Activated CD8-positive, alpha-beta T cell treated with anti-CD3 and anti-CD28 coated beads for 36 hours (primary cell): ENCODE data around the gene ILF2. TPM values are rescaled to one million over a fixed set of nuclear protein-coding genes. Genes with fewer than 3 reads are reported as not detected.

Experiments
- ATAC-seq: fragments of 200-7000 bp; cut with Tn5 transposase; one replicate; pipeline ENCODE4 v1.10.0; 2021; ENCODE audit warnings: mild to moderate bottlenecking, moderate library complexity
- CTCF ChIA-PET: fragments of 350-600 bp; sonication (Branson Sonifier 250); formaldehyde crosslinking; loops from one replicate; lab custom pipeline; 2021; ENCODE audit warnings: antibody characterized with exemption; lab: Charles Lee
- POLR2A ChIA-PET: fragments of 350-600 bp; sonication (Branson Sonifier 250); formaldehyde crosslinking; loops from one replicate; lab custom pipeline; 2021; ENCODE audit warnings: antibody characterized with exemption; lab: Charles Lee
- DNase-seq: peaks from one replicate; pipeline ENCODE4 v3.0.0-alpha.2; 2020
- H3K27ac Mint-ChIP-seq: one replicate; pipeline ENCODE4 v1.8.0; 2021; ENCODE audit warnings: mild to moderate bottlenecking, mixed read lengths
- H3K27me3 Mint-ChIP-seq: one replicate; pipeline ENCODE4 v1.8.0; 2021; ENCODE audit warnings: mixed read lengths
- H3K36me3 Mint-ChIP-seq: one replicate; pipeline ENCODE4 v1.8.0; 2021; ENCODE audit warnings: low read depth, mixed read lengths
- H3K4me1 Mint-ChIP-seq: one replicate; pipeline ENCODE4 v1.8.0; 2021; ENCODE audit warnings: low read depth, mixed read lengths
- H3K4me3 Mint-ChIP-seq: one replicate; pipeline ENCODE4 v1.8.0; 2021; ENCODE audit warnings: mild to moderate bottlenecking, moderate library complexity, mixed read lengths
- H3K9me3 Mint-ChIP-seq: one replicate; pipeline ENCODE4 v1.8.0; 2021; ENCODE audit warnings: mixed read lengths
- CTCF ChIP-seq: fragments of 200-600 bp; IDR thresholded peaks from one replicate; pipeline ENCODE4 v1.8.0; 2022; ENCODE audit warnings: antibody characterized with exemption, mild to moderate bottlenecking
- intact Hi-C: fragments of 100-400 bp; cut with micrococcal nuclease; formaldehyde crosslinking; loops from one replicate; pipeline ENCODE4 v1.10.0; 2022
- microRNA-seq: library from miRNA; unstranded; fragments of <30 nt; microRNA quantifications from one replicate; pipeline ENCODE4 v1.2.0, GENCODE V29; 2022; ENCODE audit warnings: borderline microRNAs expressed, borderline replicate concordance
- total RNA-seq, 2 experiments: library from RNA; stranded (reverse); gene quantifications; one replicate each; pipeline ENCODE4 v1.2.3, GENCODE V29; 2021

ILF2 gene
- total RNA-seq, 2 experiments from 2014 or later: 328 to 333 TPM

GRCh38 chr1:153613406-153613805 lies 57.4 kb downstream of the ILF2 start:
- TF ChIP-seq CTCF: no peak
- intact Hi-C loops: no loop called here
- no peak overlapping the region for H3K4me3 Mint-ChIP-seq
- H3K9me3 Mint-ChIP-seq: no peaks in the 10 kb centered on the region
- POLR2A ChIA-PET: no interaction called here
- no peak for ATAC-seq
- no peaks in the 10 kb centered on the region for H3K36me3 Mint-ChIP-seq
- no peak for DNase-seq
- no peak overlapping the region for H3K27ac Mint-ChIP-seq
- H3K27me3 Mint-ChIP-seq: no peaks in the 10 kb centered on the region
- CTCF ChIA-PET: interaction anchor here (1.1 to 8.0 kb wide), 5 partner anchors 9 to 260 kb away, joined by 3 to 88 read pairs (median 3); no protein-coding TSS in a partner anchor
- H3K4me1 Mint-ChIP-seq: peaks cover 5% of the 10 kb centered on the region

GRCh38 chr1:153612755-153613331 lies 58.0 kb downstream of the ILF2 start, which contains the start of gene S100A16:
S100A16 (minus strand) TSS chr1:153613137; CDS start chr1:153608151, 4,986 bp downstream.
- no peaks in the 10 kb centered on the region for H3K27me3 Mint-ChIP-seq
- ATAC-seq (no peak), DNase-seq (no peak)
- no peak within 1 kb of the TSS for H3K4me3 Mint-ChIP-seq
- H3K27ac Mint-ChIP-seq: no peak within 1 kb of the TSS
- no peaks in the 10 kb centered on the region for H3K36me3 Mint-ChIP-seq
- ChIA-PET CTCF (interaction anchor here (8.0 kb wide), 1 partner anchor 102 kb away, joined by 88 read pairs; no protein-coding TSS in a partner anchor), POLR2A (no interaction called here)
- intact Hi-C loops: no loop called here
- H3K4me1 Mint-ChIP-seq: peaks cover 5% of the 10 kb centered on the region
- no peak for TF ChIP-seq CTCF
- H3K9me3 Mint-ChIP-seq: no peaks in the 10 kb centered on the region

GRCh38 chr1:153612111-153612754 lies 58.6 kb downstream of the ILF2 start:
- H3K36me3 Mint-ChIP-seq: no peaks in the 10 kb centered on the region
- no peak for ATAC-seq
- intact Hi-C loops: no loop called here
- ChIA-PET POLR2A (no interaction called here), CTCF (interaction anchor here (0.9 kb wide), 1 partner anchor 41 kb away, joined by 4 read pairs; no protein-coding TSS in a partner anchor)
- H3K4me3 Mint-ChIP-seq: no peak overlapping the region
- peaks cover 5% of the 10 kb centered on the region for H3K4me1 Mint-ChIP-seq
- no peaks in the 10 kb centered on the region for H3K9me3 Mint-ChIP-seq
- no peak overlapping the region for H3K27ac Mint-ChIP-seq
- H3K27me3 Mint-ChIP-seq: no peaks in the 10 kb centered on the region
- DNase-seq: no peak
- no peak for TF ChIP-seq CTCF

Small RNAs within 50 kb of the gene (microRNA-seq; reads per million reads assigned to microRNA genes)
- not detected for gene MIR8083

Other genes starting within 250 kb of the ILF2 start
- not detected for gene S100A7, start 210.3 kb downstream of the ILF2 start, total RNA-seq
- gene S100A6, start 135.0 kb downstream of the ILF2 start, total RNA-seq: 100 to 1,000 TPM; 200 to 211 TPM
- 1 to 10 TPM; 1.1 to 1.2 TPM for gene S100A5, start 130.1 kb downstream of the ILF2 start, total RNA-seq
- 100 to 1,000 TPM; 109 to 118 TPM for gene S100A4, start 125.2 kb downstream of the ILF2 start, total RNA-seq
- gene S100A3, start 121.7 kb downstream of the ILF2 start, total RNA-seq: not detected
- under 1 TPM in 1 of 2 experiments, not detected in 1; 0.50 TPM for gene S100A2, start 105.1 kb downstream of the ILF2 start, total RNA-seq
- gene S100A16, start 57.9 kb downstream of the ILF2 start, total RNA-seq: not detected
- not detected for gene S100A14, start 54.7 kb downstream of the ILF2 start, total RNA-seq
- 1 to 10 TPM; 8.1 to 9.4 TPM for gene S100A13, start 43.5 kb downstream of the ILF2 start, total RNA-seq
- gene S100A1, start 42.6 kb downstream of the ILF2 start, total RNA-seq: not detected
- gene CHTOP, start 36.9 kb downstream of the ILF2 start, total RNA-seq: 10 to 100 TPM; 76.8 to 83.2 TPM
- 10 to 100 TPM; 25.7 to 27.3 TPM for gene SNAPIN, start 12.3 kb downstream of the ILF2 start, total RNA-seq
- gene NPR1, start 7.7 kb upstream of the ILF2 start, total RNA-seq: not detected
- gene INTS3, start 57.1 kb upstream of the ILF2 start, total RNA-seq: 10 to 100 TPM; 45.0 to 45.5 TPM
- gene SLC27A3, start 104.4 kb upstream of the ILF2 start, total RNA-seq: 1 to 10 TPM; 7.2 to 10.0 TPM